Mesenchymal stem cell (in vitro differentiated cells and primary cell): ENCODE results near the gene VSIG10.

ENCODE experiments used
- DNase-seq: peaks from one replicate; pipeline ENCODE4 v3.0.0-alpha.2; 2013
- H2AFZ ChIP-seq: one replicate; pipeline ENCODE4 v1.6.1; 2013; ENCODE audit warnings: low read depth, mild to moderate bottlenecking, control low read depth, inconsistent platforms, low read length, moderate library complexity
- H2AK5ac ChIP-seq: 2 replicates; pipeline ENCODE4 v1.6.1; 2013; ENCODE audit warnings: low read length, moderate library complexity, mild to moderate bottlenecking, inconsistent platforms; ENCODE audit not compliant: severe bottlenecking
- H2BK120ac ChIP-seq: one replicate; pipeline ENCODE4 v1.6.1; 2013; ENCODE audit warnings: low read depth, mild to moderate bottlenecking, inconsistent platforms, low read length, moderate library complexity
- H2BK12ac ChIP-seq, 2 experiments: one replicate each; pipeline ENCODE4 v1.6.1; 2013; ENCODE audit warnings: inconsistent platforms in 2 of 2, low read length in 2 of 2, mild to moderate bottlenecking in 2 of 2, moderate library complexity in 2 of 2, control low read depth in 1 of 2
- H2BK15ac ChIP-seq: one replicate; pipeline ENCODE4 v1.6.1; 2013; ENCODE audit warnings: mild to moderate bottlenecking, low read depth, inconsistent platforms; ENCODE audit not compliant: poor library complexity, severe bottlenecking
- H2BK5ac ChIP-seq: 2 replicates; pipeline ENCODE4 v1.6.1; 2013; ENCODE audit warnings: low read depth, mild to moderate bottlenecking, low read length, control low read depth, inconsistent platforms; ENCODE audit not compliant: poor library complexity, severe bottlenecking
- H3K14ac ChIP-seq, 2 experiments: one replicate each; pipeline ENCODE4 v1.6.1; 2013; ENCODE audit warnings: inconsistent platforms in 2 of 2, low read length in 2 of 2, control low read depth in 1 of 2, mild to moderate bottlenecking in 1 of 2, moderate library complexity in 1 of 2
- H3K18ac ChIP-seq, 2 experiments: one replicate each; pipeline ENCODE4 v1.6.1; 2013; ENCODE audit warnings: inconsistent platforms in 2 of 2, low read length in 2 of 2, control low read depth in 1 of 2, low read depth in 1 of 2, mild to moderate bottlenecking in 1 of 2
- H3K23ac ChIP-seq, 2 experiments: one replicate each; pipeline ENCODE4 v1.6.1; 2013; ENCODE audit warnings: inconsistent platforms in 2 of 2, low read length in 2 of 2, mild to moderate bottlenecking in 2 of 2, moderate library complexity in 2 of 2, control low read depth in 1 of 2
- H3K27ac ChIP-seq: 2 replicates; pipeline ENCODE4 v1.5.1; 2013; ENCODE audit warnings: mild to moderate bottlenecking, moderate library complexity, low read length, control low read depth, inconsistent platforms; ENCODE audit not compliant: poor library complexity, severe bottlenecking
- H3K27me3 ChIP-seq, 2 experiments: 2 replicates each; pipeline versions ENCODE4 v1.6.1 to v1.7.0; 2013; ENCODE audit warnings: low read length in 2 of 2, mild to moderate bottlenecking in 2 of 2, moderate library complexity in 2 of 2, control low read depth in 1 of 2, inconsistent platforms in 1 of 2; ENCODE audit not compliant: control insufficient read depth in 1 of 2, insufficient read depth in 1 of 2
- H3K36me3 ChIP-seq, 2 experiments: 2 replicates each; pipeline versions ENCODE4 v1.6.1 to v1.7.0; 2013; ENCODE audit warnings: low read length in 2 of 2, control low read depth in 1 of 2, inconsistent platforms in 1 of 2, low read depth in 1 of 2, mild to moderate bottlenecking in 1 of 2; ENCODE audit not compliant: insufficient read depth in 2 of 2, control insufficient read depth in 1 of 2
- H3K4ac ChIP-seq, 2 experiments: one replicate each; pipeline ENCODE4 v1.6.1; 2013; ENCODE audit warnings: inconsistent platforms in 2 of 2, low read length in 2 of 2, mild to moderate bottlenecking in 2 of 2, moderate library complexity in 2 of 2, control low read depth in 1 of 2, low read depth in 1 of 2
- H3K4me1 ChIP-seq: 2 replicates; pipeline ENCODE4 v1.6.1; 2013; ENCODE audit warnings: low read depth, low read length, control low read depth; ENCODE audit not compliant: control insufficient read depth, insufficient read depth
- H3K4me2 ChIP-seq: 2 replicates; pipeline ENCODE4 v1.6.1; 2013; ENCODE audit warnings: low read length, mild to moderate bottlenecking, inconsistent platforms; ENCODE audit not compliant: poor library complexity, severe bottlenecking
- H3K4me3 ChIP-seq, 2 experiments: 2 replicates each; pipeline versions ENCODE4 v1.5.1 to v1.7.0; 2013; ENCODE audit warnings: low read length in 2 of 2, mild to moderate bottlenecking in 2 of 2, control low read depth in 1 of 2, low read depth in 1 of 2; ENCODE audit not compliant: insufficient read depth in 1 of 2
- H3K79me1 ChIP-seq: replicated peaks from 2 replicates; pipeline ENCODE4 v1.6.1; 2013; ENCODE audit warnings: mild to moderate bottlenecking, control low read depth, low read length, inconsistent platforms; ENCODE audit not compliant: poor library complexity, severe bottlenecking
- H3K9ac ChIP-seq: 2 replicates; pipeline ENCODE4 v1.7.0; 2013; ENCODE audit warnings: mild to moderate bottlenecking, low read length, moderate library complexity
- H3K9me3 ChIP-seq: 2 replicates; pipeline ENCODE4 v1.7.0; 2013; ENCODE audit warnings: mild to moderate bottlenecking, low read length; ENCODE audit not compliant: control insufficient read depth
- H4K8ac ChIP-seq: one replicate; pipeline ENCODE4 v1.6.1; 2013; ENCODE audit warnings: inconsistent platforms, mild to moderate bottlenecking, low read length, moderate library complexity
- H4K91ac ChIP-seq: one replicate; pipeline ENCODE4 v1.6.1; 2013; ENCODE audit warnings: mild to moderate bottlenecking, low read length, inconsistent platforms
- WGBS: methylation state at CpG from one replicate; pipeline ENCODE4 v1.1.7; 2013; ENCODE audit warnings: mixed read lengths; 5-methylcytosine and 5-hydroxymethylcytosine counted together

The VSIG10 gene

GRCh38 chr12:118033902-118034301 is 69.9 kb downstream of the VSIG10 start:
- H3K36me3 ChIP-seq = peaks cover 54 to 100% of the 10 kb centered on the region in 2 experiments
- H2BK12ac ChIP-seq = no peak overlapping the region
- H3K79me1 ChIP-seq = peaks cover 19% of the 10 kb centered on the region
- H2AFZ ChIP-seq = no peak overlapping the region
- peak overlapping the region in 1 of 2 experiments; percentile 51 for H3K4me3 ChIP-seq
- H2BK15ac ChIP-seq = no peak overlapping the region
- H4K91ac ChIP-seq = no peak overlapping the region
- no peaks in the 10 kb centered on the region for H3K4me1 ChIP-seq
- no peak overlapping the region for H2BK120ac ChIP-seq
- H4K8ac ChIP-seq = no peak overlapping the region
- WGBS = over 99% methylated on average over 5 of the region's 5 CpGs
- H3K27me3 ChIP-seq = no peaks in the 10 kb centered on the region
- no peak overlapping the region for H3K23ac ChIP-seq
- no peak for DNase-seq
- H3K9me3 ChIP-seq = no peaks in the 10 kb centered on the region
- H2AK5ac ChIP-seq = no peak overlapping the region
- H3K4ac ChIP-seq = no peak overlapping the region
- H3K18ac ChIP-seq = no peak overlapping the region
- H2BK5ac ChIP-seq = no peak overlapping the region
- no peak overlapping the region for H3K27ac ChIP-seq
- no peak overlapping the region for H3K14ac ChIP-seq
- H3K4me2 ChIP-seq = no peak overlapping the region
- H3K9ac ChIP-seq = peak overlapping the region; percentile 47

GRCh38 chr12:118033323-118033722 is 70.5 kb downstream of the VSIG10 start:
- H3K23ac ChIP-seq = no peak overlapping the region
- H2BK5ac ChIP-seq = no peak overlapping the region
- H3K14ac ChIP-seq = no peak overlapping the region
- H3K4me2 ChIP-seq = no peak overlapping the region
- no peak overlapping the region for H2BK15ac ChIP-seq
- no peak for DNase-seq
- no peaks in the 10 kb centered on the region for H3K4me1 ChIP-seq
- no peak overlapping the region for H2AFZ ChIP-seq
- H3K27me3 ChIP-seq = no peaks in the 10 kb centered on the region
- peaks cover 55 to 98% of the 10 kb centered on the region in 2 experiments for H3K36me3 ChIP-seq
- H3K9ac ChIP-seq = peak overlapping the region; percentile 47
- no peak overlapping the region for H4K8ac ChIP-seq
- no peak overlapping the region for H2AK5ac ChIP-seq
- no peaks in the 10 kb centered on the region for H3K9me3 ChIP-seq
- H4K91ac ChIP-seq = no peak overlapping the region
- no peak overlapping the region for H2BK120ac ChIP-seq
- WGBS = 94% methylated on average over 4 of the region's 5 CpGs
- H3K27ac ChIP-seq = no peak overlapping the region
- no peak overlapping the region for H2BK12ac ChIP-seq
- H3K4ac ChIP-seq = no peak overlapping the region
- H3K79me1 ChIP-seq = peaks cover 22% of the 10 kb centered on the region
- H3K4me3 ChIP-seq = peak overlapping the region in 1 of 2 experiments; percentile 51
- no peak overlapping the region for H3K18ac ChIP-seq

DNA sequence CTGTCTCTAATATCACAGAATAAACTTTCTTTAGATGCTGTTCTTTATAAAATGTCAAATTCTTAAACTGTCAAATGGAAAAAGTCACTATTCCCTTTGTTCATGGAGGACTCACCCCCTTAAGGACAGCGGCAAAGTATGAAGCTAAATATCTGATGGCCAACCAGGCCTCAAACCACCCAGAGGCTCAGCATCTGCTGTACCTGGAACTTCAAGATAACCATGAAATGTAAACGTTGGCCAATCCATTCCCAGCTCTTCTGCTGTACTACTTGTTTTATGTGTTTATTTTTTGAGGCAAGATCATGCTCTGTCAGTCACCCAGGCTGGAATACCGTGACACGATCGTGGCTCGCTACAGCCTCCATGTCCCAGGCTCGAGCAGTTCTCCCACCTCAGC is 71.6 kb downstream of the VSIG10 start:
- no peak overlapping the region for H3K4me3 ChIP-seq
- H2BK120ac ChIP-seq = no peak overlapping the region
- H4K8ac ChIP-seq = no peak overlapping the region
- no peak overlapping the region for H3K4ac ChIP-seq
- H3K36me3 ChIP-seq = peaks cover 49 to 93% of the 10 kb centered on the region in 2 experiments
- peaks cover 18% of the 10 kb centered on the region for H3K79me1 ChIP-seq
- no peak overlapping the region for H3K27ac ChIP-seq
- no peak overlapping the region for H3K4me2 ChIP-seq
- no peak overlapping the region for H2BK12ac ChIP-seq
- no peak overlapping the region for H2AK5ac ChIP-seq
- 97% methylated on average over 6 of the region's 7 CpGs for WGBS
- no peak overlapping the region for H3K23ac ChIP-seq
- H2AFZ ChIP-seq = no peak overlapping the region
- DNase-seq = no peak
- no peaks in the 10 kb centered on the region for H3K27me3 ChIP-seq
- peak overlapping the region; percentile 28 for H4K91ac ChIP-seq
- no peaks in the 10 kb centered on the region for H3K4me1 ChIP-seq
- H3K9ac ChIP-seq = no peak overlapping the region
- H3K14ac ChIP-seq = no peak overlapping the region
- no peak overlapping the region for H2BK5ac ChIP-seq
- no peaks in the 10 kb centered on the region for H3K9me3 ChIP-seq
- no peak overlapping the region for H3K18ac ChIP-seq
- no peak overlapping the region for H2BK15ac ChIP-seq

DNA sequence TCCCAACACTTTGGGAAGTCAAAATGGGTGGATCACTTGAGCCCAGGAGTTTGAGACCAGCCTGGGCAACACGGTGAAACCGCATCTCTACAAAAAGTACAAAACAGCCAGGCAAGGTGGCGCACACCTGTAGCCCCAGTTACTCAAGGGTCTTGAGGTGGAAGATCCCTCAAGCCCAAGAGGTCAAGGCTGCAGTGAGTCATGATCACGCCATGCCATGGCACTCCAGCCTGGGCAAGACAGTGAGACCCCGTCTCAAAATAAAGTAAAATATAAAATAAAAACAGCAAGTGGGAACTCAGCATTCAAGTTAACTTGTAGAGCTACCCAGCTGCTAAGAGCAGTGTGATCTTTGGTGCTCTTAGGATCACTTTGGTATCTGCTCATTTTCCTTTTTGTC is 74.6 kb downstream of the VSIG10 start:
- H2BK15ac ChIP-seq = no peak overlapping the region
- no peaks in the 10 kb centered on the region for H3K9me3 ChIP-seq
- H3K9ac ChIP-seq = no peak overlapping the region
- peak overlapping the region; percentile 9 for H4K8ac ChIP-seq
- H3K14ac ChIP-seq = no peak overlapping the region
- no peak overlapping the region for H2BK12ac ChIP-seq
- H2BK5ac ChIP-seq = no peak overlapping the region
- no peak overlapping the region for H3K4me3 ChIP-seq
- H3K23ac ChIP-seq = no peak overlapping the region
- H3K4ac ChIP-seq = no peak overlapping the region
- WGBS = 97% methylated on average over 3 of the region's 5 CpGs
- no peaks in the 10 kb centered on the region for H3K27me3 ChIP-seq
- no peak overlapping the region for H2AFZ ChIP-seq
- no peak overlapping the region for H4K91ac ChIP-seq
- H3K4me1 ChIP-seq = no peaks in the 10 kb centered on the region
- no peak overlapping the region for H3K18ac ChIP-seq
- H3K79me1 ChIP-seq = peaks cover 16% of the 10 kb centered on the region
- H3K36me3 ChIP-seq = peaks cover 44 to 85% of the 10 kb centered on the region in 2 experiments
- H3K4me2 ChIP-seq = no peak overlapping the region
- no peak overlapping the region for H2AK5ac ChIP-seq
- H2BK120ac ChIP-seq = no peak overlapping the region
- DNase-seq = no peak
- no peak overlapping the region for H3K27ac ChIP-seq
